ENCODE measurements around the gene NPAS4. TPM values are rescaled to one million over a fixed set of nuclear protein-coding genes. Genes with fewer than 3 reads are reported as not detected.
"Not testable (repeated sequence)": the region's sequence is repeated elsewhere in the genome, so short reads cannot be mapped to it uniquely, and the experiment has no call there.

The NPAS4 gene
- total RNA-seq, 1 donor from 2014 or later: not detected

DNA sequence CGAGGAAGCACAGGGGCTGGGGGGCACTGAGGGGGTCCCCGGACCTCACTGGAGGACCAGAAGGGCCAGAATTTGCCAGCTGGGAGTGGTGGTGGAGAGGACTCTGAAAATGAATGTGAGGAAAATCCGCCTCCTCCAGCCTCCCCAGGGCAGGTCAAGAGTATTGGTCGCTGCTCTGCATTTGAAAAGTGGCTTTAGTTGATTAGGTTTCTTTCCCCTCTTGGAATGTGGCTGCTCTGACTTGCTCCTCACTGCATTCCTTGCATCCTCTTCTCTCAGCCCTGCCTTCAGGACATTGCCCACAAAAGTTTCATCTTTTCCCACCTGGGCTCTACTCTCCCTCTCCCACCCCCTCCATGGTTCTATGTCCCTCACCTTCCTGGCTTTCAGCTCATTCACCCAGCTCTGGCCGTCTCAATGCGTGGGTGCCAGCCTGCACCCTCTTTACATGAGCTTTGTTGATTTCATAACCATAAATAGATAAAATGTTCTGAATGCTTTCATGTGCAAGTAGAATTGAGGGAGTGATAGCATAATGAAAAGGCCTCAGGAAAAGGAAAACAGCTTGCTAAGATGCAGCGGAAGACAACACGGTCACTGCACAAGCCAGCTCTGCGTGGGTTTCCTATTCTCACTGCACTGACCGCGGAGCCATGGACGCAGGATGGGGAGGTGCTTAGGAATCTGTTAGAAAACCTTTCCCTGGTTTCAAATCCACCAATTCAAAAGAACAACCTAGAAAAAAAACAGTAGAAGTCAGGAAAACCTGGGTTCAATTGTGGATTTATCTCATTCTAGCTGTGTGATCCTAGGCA is 6.5 kb upstream of the NPAS4 start:
- DNase-seq (ENCODE audit: low spot score): no peak
- intact Hi-C loops (cut with DNase I): no loop called here

DNA sequence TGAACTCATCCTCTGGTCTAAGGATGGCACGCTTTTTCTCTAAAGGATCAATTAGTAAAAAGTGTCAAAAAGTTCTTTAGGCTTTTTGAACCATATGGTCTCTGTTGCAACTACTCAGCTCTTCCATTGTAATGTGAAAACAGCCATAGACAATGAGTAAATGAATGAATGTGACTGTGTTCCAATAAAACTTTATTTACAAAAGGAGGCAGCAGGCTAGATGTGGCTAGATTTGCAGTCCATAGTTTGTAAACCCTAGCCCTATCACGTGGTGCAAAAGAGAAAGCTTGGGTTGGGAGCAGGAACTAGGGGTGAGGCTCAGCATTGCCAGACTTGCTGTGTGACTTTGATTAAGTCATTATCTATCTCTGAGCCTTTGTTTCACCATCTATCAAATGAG is 5.4 kb upstream of the NPAS4 start:
- intact Hi-C loops (cut with DNase I): no loop called here
- no peak for DNase-seq (ENCODE audit: low spot score)

DNA sequence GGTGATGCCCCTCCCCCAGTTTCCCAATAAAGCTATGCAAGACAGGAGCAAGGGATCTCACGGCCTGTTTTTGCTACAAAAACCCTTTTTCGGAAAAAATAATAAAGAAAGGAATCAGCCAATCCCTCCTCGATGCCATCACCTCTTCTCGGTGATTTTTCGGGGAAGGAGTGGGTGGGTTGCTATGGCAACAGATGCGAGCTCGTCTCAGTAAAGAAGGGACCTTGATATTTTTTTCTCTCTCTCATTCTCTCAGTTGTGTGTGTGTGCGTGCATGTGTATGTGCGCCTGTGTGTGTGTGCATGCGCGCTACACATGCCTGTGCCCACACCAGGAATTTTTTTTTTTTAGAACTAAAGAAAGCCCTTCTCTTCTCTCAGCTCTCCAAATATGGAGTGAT is 3.8 kb upstream of the NPAS4 start:
- intact Hi-C loops (cut with DNase I): no loop called here
- DNase-seq (ENCODE audit: low spot score): no peak

DNA sequence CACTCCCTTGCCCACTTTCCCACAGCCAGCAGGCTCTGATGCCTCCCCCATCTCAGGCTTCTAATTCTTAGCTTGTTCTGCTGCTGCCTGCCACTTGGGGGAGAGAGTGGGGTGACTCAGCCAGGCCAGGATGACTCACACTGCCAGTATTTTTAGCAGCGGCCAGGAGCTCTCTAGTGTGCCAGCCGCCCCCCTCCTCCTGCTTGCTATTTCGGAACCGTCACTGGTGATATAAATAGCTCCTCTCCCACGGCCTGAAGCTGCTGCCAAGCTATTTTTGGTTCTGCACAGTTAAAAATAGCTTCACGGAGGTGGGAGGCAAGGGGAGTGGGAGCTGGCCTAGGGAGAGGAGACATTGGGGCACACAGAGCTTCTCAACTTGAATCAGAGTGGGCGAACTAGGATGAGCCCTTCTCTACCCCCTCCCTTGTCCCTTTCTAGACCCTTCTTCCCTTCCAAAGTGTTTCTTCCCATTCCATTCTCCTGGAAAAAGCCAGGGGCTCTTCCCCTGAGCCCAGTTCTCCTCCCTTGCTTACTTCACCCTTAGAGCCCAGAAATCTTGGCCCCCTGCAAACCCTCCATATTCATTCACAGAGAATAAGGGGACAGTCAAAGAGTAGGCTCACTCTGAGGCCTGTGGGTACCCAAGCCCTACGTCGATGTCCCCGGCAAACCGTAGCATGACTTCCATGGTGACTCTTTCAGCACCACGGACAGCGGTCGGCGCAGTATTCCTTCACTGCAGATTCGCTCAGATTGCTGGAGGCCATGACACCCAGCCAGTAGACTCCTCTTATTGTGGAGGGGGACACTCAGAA is 2.5 kb upstream of the NPAS4 start:
- DNase-seq (ENCODE audit: low spot score): peak; percentile 90
- intact Hi-C loops (cut with DNase I): no loop called here

DNA sequence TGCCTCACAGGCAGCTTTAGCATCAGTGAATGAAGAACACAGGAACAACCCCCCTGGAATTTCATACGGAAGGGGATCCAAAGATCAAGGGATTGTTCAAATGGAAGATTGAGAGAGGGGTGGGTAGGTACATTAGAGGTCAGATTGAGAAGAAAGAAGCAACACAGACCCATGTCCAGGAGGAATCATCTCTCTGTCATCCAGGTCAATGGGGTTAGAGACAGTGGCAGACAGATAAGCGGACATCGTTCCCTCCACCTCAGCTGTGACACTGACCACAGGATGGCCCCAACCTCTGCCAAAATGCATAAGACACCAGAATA is 1.9 kb upstream of the NPAS4 start:
- intact Hi-C loops (cut with DNase I): no loop called here
- DNase-seq (ENCODE audit: low spot score): no peak

DNA sequence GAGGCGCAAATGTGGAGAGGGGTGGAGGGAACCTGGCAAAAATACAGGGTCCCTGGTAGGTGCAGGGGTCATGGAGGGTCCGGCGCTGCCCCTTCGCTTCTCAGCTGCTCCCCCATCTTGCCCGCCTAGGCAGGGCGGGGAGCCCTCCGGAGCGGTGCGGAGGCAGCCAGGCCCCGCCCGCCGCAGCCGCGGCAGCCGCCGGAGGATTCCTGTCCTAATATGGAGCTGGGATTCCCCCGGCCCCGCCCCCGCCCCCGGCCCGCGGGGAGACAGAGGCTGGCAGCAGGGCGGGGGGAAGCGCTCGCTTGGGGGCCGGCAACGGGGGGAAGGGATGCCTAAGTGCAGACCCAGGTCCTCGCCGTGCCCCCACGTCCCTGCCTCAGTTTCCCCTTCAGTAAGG is 1.0 kb upstream of the NPAS4 start:
- intact Hi-C loops (cut with DNase I): no loop called here
- no peak for DNase-seq (ENCODE audit: low spot score)

DNA sequence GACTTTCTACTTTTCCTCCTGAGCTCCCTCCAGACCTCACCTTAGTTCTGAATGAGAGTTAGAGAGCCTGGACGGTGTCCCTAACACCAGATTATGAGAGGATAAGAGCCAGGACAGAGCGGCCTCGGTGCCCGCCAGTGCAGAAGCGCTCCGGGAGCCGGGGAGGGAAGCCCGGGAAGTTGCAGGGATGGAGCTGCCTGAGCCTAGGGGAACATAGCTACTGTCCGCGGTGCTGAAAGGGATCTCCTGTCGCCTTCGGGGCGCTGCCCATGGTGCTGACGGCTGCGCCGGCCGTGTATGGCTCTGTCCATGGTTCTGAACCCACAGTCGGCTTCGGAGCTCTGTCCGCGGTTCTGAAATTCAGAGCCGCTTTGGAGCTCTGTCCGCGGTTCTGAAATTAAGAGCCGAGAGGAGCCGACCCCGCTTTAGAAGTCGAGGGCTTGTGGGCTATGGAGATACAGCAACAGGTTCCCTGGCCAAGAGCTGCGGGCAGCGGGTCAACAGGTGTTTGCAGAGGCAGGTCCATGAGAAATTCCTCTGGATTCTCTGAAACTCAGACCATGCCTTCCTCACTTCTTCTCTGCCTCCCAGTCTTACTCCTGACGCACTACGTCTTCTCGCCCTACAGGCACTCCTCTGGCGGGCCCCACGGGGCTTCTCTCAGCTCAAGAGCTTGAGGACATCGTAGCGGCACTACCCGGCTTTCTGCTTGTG is 814 bp downstream of the NPAS4 start:
- DNase-seq (ENCODE audit: low spot score): peak; percentile 92
- intact Hi-C loops (cut with DNase I): no loop called here

DNA sequence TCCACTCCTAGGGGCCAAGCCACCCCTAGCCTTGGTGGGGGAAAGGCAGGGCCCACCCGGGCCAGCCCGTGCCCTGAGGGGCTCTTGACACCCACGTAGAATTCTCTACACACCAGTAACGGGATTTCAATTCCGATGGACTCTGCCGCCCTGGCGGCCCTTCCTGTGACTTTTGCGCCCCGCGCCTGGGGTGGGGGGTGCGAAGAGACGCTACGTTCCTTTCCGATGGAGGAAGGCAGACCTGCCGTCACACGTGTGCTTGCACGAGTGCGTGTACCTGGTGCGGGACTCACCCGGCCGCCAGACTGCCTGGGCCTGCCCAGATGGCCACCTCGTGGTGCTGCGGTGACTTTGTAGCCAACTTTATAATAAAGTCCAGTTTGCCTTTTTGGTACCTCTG is 5.5 kb downstream of the NPAS4 start:
- intact Hi-C loops (cut with DNase I): no loop called here
- DNase-seq (ENCODE audit: low spot score): no peak

DNA sequence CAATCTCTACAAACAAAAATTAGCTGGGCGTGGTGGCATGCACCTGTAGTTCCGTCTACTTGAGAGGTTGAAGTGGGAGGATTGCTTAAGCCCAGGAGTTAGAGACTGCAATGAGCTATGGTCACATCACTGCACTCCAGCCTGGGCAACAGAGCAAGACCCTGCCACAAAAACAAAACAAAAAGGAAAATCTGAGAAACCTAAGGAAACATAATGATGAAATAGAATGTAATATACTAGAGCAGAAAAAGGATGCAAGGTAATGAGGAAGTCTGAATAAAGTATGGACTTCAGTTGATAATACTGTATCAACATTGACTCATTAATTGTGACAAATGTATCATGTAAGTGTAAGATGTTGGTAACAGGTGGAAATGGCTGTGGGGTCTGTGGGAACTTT is 8.1 kb downstream of the NPAS4 start:
- DNase-seq (ENCODE audit: low spot score): no peak
- intact Hi-C loops (cut with DNase I): no loop called here

DNA sequence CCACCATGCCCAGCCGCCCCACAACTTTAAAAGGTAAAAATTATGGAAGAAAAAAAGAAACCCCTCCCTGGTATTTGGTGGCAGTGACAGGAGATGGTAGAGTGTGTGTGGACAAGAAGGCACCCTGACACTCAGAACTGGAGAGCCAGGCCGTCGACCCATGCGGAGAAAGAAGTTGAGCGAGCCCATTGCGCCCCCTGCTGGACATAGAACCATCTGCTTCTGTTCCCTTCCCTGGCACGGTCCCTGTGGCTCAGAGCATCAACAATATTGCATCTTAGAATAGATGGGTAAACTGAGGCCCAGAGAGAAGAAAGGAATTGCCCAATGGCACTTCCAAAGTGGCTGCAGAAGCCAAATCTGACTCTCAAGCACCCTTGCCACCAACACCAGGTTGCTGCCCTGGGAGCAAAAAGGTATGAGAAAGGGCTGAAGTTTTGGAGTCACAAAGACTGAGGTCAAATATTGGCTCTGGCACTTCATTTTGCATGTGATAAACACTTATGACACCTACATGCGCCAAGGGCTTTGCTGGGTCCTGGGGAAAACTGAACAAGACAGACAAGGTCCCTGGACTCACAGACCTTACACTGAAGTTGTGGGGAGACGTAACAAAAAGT is 9.3 kb downstream of the NPAS4 start:
- intact Hi-C loops (cut with DNase I): loop anchor here (1.0 kb wide), 1 partner anchor 22 kb away; no protein-coding TSS in a partner anchor
- DNase-seq (ENCODE audit: low spot score): peak; percentile 83

DNA sequence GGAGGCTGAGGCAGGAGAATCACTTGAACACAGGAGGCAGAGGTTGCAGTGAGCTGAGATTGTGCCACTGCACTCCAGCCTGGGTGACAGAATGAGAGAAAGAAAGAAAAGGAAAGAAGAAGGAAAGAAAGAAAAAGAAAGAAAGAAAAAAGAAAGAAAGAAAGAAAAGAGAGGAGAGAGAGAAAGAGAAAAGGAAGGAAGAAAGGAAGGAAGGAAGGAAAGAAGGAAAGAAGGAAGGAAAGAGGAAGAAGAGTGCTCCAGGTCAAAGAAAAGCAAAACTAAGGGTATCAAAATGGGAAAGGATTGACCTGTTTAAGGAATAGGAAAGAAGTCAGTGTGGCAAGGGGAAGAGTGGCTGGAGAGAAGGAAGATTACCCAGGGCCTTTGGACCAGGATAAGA is 10.5 kb downstream of the NPAS4 start:
- DNase-seq (ENCODE audit: low spot score); intact Hi-C loops (cut with DNase I): not testable (repeated sequence)

DNA sequence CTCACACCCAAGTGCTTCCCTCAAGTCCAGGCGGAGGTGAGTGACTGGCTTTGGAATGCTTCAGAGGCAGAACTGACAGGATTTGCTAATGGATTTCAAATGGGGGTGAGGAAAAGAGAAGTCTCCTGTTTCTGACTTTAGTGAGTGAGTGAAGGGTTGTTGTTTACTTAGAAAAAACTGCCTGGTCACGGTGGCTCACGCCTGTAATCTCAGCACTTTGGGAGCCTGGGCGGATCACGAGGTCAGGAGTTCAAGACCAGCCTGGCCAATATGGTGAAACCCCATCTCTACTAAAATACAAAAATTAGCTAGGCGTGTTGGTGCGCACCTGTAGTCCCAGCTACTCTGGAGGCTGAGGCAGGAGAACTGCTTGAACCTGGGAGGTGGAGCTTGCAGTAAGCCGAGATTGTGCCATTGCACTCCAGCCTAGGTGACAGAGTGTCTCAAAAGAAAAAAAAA is 11.1 kb downstream of the NPAS4 start:
- intact Hi-C loops (cut with DNase I); DNase-seq (ENCODE audit: low spot score): not testable (repeated sequence)

DNA sequence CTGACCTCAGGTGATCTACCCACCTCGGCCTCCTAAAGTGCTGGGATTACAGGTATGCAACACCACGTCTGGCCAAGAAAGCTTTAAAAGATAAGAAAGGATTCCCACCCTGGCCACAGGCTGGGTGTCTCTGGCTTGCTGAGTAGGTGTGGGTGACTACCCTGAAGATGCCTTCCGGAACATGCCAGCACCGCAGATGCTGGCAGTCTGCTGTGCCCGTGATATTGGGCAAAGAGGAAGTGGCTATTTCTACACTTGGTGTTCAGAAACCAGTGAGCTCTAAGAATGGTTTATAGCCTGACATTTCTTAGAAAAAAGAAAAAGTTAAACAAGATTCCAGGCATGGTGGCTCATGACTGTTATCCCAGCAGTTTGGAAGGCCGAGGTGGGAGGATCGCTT is 11.8 kb downstream of the NPAS4 start:
- no peak for DNase-seq (ENCODE audit: low spot score)
- intact Hi-C loops (cut with DNase I): no loop called here

DNA sequence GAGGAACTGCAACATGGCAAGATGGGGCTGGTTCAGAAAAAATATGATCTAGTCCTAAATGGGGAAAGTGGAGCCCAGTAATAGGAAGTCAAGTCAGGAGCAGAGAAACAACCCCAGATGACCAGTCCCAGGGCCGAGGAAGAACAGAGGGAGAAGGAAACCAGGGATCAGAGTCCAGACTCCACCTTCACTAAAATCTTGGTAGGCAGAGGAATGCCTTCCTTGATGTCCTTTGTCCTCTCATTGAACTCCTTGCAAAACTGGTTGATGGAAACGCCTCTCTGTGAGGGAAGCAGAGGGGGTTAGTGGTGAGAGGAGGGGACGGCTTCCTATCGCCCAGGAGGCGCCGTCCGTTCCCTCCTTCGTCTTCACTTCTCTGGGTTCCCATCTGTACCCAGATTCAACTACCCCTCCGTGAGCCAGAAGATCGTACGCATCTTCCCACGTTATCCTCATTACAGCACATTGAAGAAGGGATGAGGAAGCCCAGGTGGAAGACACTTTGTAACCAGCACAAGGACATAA is 17.2 kb downstream of the NPAS4 start:
- intact Hi-C loops (cut with DNase I): loop anchor here (2.0 to 5.0 kb wide), 2 partner anchors 29 to 239 kb away; partner anchors contain the start of gene RBM4B
- DNase-seq (ENCODE audit: low spot score): no peak

DNA sequence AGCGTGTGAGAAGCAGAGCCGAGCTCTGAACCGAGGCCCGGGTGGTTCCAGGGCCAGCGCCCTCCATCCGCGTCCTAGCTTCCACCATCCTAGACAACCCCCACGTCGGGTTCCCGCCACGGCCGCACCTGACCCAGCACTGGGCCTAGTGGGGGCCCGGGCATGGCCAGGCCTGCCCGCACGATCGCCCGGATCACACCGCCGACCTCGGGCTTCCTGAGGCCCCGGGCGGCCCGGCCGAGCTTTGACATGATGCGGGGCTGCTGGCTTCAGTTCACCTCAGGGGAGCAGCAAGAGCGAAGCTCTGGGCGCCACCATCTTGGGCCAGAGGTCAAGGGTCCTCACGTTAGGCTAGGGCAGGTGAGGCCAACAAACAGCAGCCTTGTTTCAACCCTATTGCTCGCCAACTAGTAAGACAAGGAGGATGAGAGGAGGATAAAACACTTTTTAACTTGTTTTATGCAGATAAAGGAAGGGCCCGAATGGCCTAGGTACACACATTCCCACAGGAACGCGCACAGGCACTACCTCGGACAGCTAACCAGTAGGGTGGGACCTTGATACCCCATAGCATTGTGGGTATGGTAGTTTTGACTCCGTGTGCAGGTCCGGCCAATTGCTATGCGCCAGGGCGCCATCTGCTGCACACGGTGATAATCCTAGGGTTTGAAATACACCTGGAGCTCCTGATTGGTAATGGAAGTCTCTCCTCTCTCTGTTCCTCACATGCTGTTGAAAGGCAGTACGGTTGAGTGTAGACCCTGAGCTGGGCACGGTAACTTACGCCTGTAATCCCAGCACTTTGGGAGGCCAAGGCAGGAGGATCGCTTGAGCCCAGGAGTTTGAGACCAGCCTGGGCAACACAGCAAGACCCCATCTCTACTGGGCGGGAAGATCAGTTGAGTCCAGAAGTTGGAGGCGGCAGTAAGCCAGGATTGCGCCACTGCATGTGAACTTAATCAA is 17.9 kb downstream of the NPAS4 start, which contains the start of gene MRPL11:
TSS of gene MRPL11 (minus strand) at position 345 of the 963 bp plus-strand sequence. CDS start at position 251, 94 bp downstream.
- intact Hi-C loops (cut with DNase I): loop anchor here (2.0 to 5.0 kb wide), 2 partner anchors 30 to 239 kb away; partner anchors contain the start of gene RBM4B

DNA sequence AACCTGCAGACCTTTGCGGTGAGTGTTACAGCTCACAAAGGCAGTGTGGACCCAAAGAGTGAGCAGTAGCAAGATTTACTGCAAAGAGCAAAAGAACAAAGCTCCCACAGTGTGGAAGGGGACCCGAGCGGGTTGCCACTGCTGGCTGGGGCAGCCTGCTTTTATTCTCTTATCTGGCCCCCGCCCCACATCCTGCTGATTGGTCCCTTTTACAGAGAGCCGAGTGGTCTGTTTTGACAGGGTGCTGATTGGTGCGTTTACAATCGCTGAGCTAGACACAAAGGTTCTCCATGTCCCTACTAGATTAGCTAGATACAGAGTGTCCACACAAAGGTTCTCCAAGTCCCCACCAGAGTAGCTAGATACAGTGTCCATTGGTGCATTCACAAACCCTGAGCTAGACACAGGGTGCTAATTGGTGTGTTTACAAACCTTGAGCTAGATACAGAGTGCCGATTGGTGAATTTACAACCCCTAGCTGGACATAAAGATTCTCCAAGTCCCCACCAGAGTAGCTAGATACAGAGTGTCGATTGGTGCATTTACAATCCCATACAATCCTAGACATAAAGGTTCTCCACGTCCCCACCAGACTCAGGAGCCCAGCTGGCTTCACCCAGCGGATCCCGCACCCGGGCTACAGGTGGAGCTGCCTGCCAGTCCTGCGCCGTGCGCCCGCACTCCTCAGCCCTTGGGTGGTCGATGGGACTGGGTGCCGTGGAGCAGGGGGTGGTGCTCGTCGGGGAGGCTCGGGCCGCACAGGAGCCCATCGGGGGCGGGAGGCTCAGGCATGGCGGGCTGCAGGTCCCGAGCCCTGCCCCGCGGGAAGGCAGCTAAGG is 19.5 kb downstream of the NPAS4 start:
- DNase-seq (ENCODE audit: low spot score); intact Hi-C loops (cut with DNase I): not testable (repeated sequence)

More for the DNA sequence above, 17.9 kb downstream of the NPAS4 start, which contains the start of gene MRPL11:
- peak; percentile 92 for DNase-seq (ENCODE audit: low spot score)

DNA sequence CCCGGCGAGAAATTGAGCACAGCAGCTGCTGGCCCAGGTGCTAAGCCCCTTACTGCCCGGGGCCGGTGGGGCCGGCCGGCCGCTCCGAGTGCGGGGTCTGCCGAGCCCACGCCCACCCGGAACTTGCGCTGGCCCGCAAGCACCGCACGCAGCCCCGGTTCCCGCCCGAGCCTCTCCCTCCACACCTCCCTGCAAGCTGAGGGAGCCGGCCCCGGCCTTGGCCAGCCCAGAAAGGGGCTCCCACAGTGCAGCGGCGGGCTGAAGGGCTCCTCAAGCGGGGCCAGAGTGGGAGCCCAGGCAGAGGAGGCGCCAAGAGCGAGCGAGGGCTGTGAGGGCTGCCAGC is 20.1 kb downstream of the NPAS4 start:
- intact Hi-C loops (cut with DNase I); DNase-seq (ENCODE audit: low spot score): not testable (repeated sequence)
